ENCODE measurements around the gene NUBP2.

The NUBP2 gene, protein sequence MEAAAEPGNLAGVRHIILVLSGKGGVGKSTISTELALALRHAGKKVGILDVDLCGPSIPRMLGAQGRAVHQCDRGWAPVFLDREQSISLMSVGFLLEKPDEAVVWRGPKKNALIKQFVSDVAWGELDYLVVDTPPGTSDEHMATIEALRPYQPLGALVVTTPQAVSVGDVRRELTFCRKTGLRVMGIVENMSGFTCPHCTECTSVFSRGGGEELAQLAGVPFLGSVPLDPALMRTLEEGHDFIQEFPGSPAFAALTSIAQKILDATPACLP

GRCh38 chr16:1782408-1783264, at the start of gene NUBP2, which contains the start of gene SPSB3:
NUBP2 (plus strand) TSS chr16:1782960; CDS start chr16:1783021, 61 bp downstream.
SPSB3 (minus strand) TSS chr16:1782571; CDS start chr16:1781483, 1,088 bp downstream.
- peak; percentile 95 for DNase-seq (ENCODE audit: extremely low spot score, insufficient read length, low read depth)
- peak; percentile 100 for FAIRE-seq

DNA sequence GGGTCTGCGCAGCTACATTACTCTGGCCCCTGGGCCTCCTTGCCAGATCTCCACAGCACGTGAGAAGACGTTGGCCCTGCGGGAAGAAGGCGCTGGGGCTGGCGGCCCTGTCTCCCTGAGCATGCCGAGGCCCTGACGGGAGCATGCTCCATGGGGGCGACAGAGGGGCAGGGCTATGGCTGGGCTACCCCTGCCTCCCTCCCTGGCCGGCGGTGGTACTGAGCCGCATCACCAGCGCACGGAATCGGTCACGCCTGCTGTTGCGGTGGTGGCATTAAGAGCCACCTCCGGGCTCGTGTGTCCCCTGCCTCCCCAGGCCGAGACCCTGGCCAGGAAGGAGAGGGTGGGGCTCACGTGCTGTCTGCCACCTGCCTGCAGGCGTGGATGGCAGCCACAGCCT, 48.6 kb upstream of the NUBP2 start:
- FAIRE-seq = no peak
- DNase-seq (ENCODE audit: extremely low spot score, insufficient read length, low read depth) = no peak

GRCh38 chr16:1734816-1735215, 47.9 kb upstream of the NUBP2 start:
- no peak for FAIRE-seq
- DNase-seq (ENCODE audit: extremely low spot score, insufficient read length, low read depth) = no peak

- no peak for DNase-seq (ENCODE audit: extremely low spot score, insufficient read length, low read depth)
- FAIRE-seq = no peak
These were observed 42.5 kb upstream of the NUBP2 start for GRCh38 chr16:1740234-1740633.

- DNase-seq (ENCODE audit: extremely low spot score, insufficient read length, low read depth) = no peak
- FAIRE-seq = no peak
These were observed 41.8 kb upstream of the NUBP2 start for GRCh38 chr16:1740781-1741490.

DNA sequence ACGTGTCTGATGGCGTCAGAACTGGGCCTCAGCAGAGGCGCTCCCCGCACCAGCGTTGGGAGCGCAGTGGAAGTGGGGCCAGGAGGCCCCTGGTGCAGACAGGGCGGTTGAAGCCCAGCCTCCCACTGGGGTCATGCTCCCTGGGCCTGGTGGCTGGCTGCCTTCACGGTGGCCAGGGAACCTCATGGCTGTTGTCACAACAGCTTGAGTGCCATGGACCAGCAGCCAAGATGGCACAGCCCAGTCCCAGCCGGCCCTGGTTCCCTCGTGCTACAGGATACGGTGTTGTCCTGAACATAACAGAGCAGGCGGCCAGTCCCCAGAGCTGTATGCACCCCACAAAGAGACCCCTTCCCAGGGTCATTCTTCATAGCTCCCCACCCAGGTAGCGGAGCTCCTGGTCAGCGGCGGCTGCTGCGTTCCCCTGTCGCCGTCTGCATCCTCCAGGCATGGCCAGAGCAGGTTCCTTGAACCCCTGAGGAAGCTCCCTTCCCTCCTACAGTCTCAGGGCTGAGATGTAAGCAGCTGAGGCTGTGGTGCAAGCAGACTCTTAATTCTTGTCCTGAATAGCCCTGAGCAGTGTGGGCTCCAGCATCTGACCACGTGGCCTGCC, 41.1 kb upstream of the NUBP2 start:
- no peak for FAIRE-seq
- no peak for DNase-seq (ENCODE audit: extremely low spot score, insufficient read length, low read depth)

GRCh38 chr16:1743376-1744337, 39.1 kb upstream of the NUBP2 start:
- FAIRE-seq = no peak

DNA sequence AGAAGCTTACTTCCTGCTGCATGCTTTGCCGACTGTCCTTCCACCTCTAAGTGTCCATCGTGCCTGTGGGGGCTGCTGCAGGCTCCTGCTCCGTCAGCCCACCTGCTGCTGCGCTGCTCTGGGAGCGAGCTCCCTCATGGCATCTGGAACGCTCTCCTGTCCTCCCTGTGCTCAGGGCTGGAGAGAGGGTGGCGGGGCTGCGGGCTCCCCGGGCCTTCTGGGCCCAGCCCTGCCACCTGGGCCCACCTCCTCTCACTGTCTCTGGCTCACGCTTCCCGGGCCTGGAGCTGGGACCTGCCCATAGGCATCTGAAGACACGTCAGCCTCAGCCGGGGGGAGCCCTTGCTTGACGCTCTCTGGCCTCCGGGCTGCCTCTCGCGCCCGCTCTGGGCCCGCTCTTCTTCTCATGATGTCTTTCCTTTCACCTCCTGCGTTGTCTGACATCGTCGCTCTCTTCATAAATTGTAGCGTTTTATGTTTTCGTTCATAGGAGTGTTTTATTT, 38.4 kb upstream of the NUBP2 start:
- FAIRE-seq (no peak), DNase-seq (ENCODE audit: extremely low spot score, insufficient read length, low read depth) (no peak)

More at GRCh38 chr16:1743376-1744337, 39.1 kb upstream of the NUBP2 start:
- no peak for DNase-seq (ENCODE audit: extremely low spot score, insufficient read length, low read depth)

GRCh38 chr16:1745181-1745899, 37.4 kb upstream of the NUBP2 start:
- FAIRE-seq (no peak), DNase-seq (ENCODE audit: extremely low spot score, insufficient read length, low read depth) (no peak)

GRCh38 chr16:1745900-1746692, 36.7 kb upstream of the NUBP2 start:
- no peak for DNase-seq (ENCODE audit: extremely low spot score, insufficient read length, low read depth)
- FAIRE-seq = no peak

DNA sequence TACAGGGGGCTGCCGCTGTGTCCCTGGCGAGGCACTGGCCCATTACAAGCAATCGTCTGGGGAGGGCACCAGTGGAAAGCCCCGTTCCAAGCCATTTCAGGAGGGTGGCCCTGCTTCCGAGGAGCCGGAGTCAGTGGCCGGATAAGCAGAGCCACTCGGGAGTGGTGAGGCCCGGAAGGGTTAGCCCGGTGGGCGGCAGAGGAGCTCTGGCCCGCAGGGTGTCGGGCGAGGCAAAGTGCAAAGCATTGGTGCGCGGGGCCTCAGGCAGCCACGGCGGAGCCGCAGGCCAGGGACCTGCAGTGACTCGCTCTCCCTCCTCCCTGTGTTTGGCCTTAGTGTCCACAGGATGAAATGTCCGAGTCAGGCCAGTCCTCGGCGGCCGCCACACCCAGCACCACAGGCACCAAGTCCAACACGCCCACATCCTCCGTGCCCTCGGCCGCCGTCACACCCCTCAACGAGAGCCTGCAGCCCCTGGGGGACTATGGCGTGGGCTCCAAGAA, 36.0 kb upstream of the NUBP2 start:
- FAIRE-seq (no peak), DNase-seq (ENCODE audit: extremely low spot score, insufficient read length, low read depth) (no peak)

DNA sequence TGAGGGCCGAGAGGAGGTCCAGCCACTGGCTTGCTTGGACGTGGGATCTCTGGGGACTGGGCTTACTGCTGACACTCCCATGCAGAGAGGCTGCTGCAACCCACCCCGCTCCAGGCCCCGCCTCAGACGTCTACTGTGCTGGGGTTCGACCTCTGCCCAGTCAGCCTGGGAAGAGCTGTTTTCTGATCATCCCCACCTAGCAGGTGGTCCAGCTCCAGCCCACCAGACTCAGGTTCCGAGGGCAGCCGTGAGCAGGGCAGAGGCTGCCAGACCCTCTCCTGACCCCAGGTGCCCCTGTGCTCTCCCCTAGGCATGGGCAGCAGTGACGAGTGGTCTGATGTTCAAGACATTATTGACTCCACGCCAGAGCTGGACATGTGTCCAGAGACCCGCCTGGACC, 34.8 kb upstream of the NUBP2 start:
- no peak for DNase-seq (ENCODE audit: extremely low spot score, insufficient read length, low read depth)
- FAIRE-seq = no peak

DNA sequence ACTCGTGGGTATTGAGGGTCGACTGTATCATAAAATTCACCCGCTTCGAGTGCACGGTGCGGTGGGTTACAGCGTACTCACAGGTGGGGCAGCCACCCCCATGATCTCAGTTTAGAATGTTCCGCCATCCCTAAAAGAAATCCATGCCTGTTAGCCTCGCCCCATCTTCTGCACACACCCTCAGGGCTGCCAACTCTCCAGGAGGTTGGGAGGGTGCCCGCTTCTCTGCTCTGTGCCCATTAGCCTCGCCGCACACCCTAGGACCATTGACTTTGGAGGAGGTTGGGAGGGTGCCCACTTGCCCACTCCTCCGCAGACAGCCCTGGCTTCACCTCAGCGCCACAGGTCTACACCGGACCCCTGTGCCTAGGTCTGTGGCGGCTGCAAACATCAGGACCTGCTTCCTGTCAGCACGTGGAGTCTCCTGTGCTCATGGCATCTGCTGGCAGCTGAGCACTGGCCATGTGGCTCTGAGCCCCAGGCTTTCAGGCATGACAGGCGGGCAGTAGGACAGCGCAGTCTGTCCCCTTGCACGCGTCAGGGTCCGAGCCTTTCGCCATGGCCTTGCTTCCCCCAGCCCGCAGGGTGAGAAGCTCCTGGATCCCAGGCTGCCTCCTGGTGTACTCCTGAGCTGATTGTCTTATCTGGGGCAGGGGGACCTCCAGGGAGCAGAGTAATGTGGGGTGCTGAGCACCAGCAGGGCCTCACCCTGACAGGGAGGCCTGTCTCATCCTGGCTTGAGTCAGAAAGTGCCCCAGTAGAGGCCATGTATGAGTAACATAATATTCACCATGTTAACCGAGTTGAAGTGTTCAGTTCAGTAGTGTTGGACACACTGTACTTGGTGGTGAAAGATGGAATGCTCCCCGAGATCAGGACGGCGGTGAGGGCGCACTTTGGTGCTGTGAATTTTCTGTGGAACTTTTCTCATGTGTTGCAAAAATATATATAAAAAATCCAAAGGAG, 33.3 kb upstream of the NUBP2 start:
- DNase-seq (ENCODE audit: extremely low spot score, insufficient read length, low read depth) (no peak), FAIRE-seq (no peak)

DNA sequence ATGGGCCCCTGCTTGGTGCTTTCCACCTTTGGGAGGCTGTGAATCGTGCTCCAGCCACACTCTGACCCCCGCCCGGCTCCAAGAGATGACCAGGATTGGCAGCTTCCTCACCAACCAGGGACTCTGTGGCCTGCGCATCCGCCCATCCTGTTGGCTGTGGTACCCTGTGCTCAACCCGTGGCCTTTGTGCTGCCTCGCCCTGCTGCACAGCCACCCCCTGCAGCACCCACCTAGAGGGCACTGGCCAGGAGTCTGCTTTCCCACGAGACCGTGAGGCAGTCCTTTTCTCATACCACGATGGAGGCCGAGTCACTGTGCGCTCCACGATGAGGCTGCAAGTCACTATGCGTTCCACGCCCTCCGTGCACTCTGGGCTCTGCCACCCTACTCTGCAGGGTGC, 30.8 kb upstream of the NUBP2 start:
- no peak for DNase-seq (ENCODE audit: extremely low spot score, insufficient read length, low read depth)
- no peak for FAIRE-seq

GRCh38 chr16:1752853-1753252, 29.9 kb upstream of the NUBP2 start:
- FAIRE-seq (no peak), DNase-seq (ENCODE audit: extremely low spot score, insufficient read length, low read depth) (no peak)

- DNase-seq (ENCODE audit: extremely low spot score, insufficient read length, low read depth) (no peak), FAIRE-seq (no peak)
These were observed 28.6 kb upstream of the NUBP2 start for GRCh38 chr16:1754204-1754603.
